HK-2 (cell line): ENCODE data around the gene MRPS30.
"Not testable (repeated sequence)": the region's sequence is repeated elsewhere in the genome, so short reads cannot be mapped to it uniquely, and the experiment has no call there.

ENCODE experiments used
- DNase-seq: peaks from one replicate; pipeline ENCODE4 v3.0.0-alpha.2; 2018; ENCODE audit not compliant: unreplicated experiment

MRPS30 gene

DNA sequence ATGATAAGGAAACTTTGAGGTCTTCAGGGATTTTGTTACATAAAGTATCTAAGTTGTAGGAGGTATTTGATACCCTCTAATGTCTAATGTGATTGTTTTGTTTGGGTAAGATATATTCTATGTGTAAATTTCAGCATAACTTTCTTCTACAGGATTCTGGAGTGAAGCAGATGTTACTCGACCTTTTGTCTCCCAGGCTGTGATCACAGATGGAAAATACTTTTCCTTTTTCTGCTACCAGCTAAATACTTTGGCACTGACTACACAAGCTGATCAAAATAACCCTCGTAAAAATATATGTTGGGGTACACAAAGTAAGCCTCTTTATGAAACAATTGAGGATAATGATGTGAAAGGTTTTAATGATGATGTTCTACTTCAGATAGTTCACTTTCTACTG, 6.0 kb downstream of the MRPS30 start:
- DNase-seq: no peak

GRCh38 chr5:44821164-44821563, 12.4 kb downstream of the MRPS30 start:
- no peak for DNase-seq

GRCh38 chr5:44824662-44825061, 15.9 kb downstream of the MRPS30 start:
- DNase-seq: not testable (repeated sequence)

DNA sequence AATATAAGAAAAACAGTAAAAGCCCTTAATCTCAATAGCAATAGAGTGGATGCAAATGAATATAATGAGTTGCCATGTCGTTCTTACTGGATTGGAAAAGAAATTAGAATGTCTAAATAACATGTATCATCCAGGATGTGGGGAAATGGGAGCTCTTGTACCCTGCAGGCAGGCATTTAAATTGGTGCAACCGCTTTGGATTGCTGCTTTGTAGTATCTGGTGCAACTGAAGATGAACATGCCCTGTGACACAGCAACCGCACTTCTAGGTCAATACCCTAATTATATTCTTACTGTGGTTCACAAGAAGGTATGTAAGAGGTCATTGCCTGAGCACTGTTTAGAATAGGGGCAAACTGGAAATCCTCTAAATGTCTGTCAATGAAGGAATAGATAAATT, 18.9 kb downstream of the MRPS30 start:
- DNase-seq: no peak

GRCh38 chr5:44828719-44829118, 20.0 kb downstream of the MRPS30 start:
- DNase-seq: no peak

DNA sequence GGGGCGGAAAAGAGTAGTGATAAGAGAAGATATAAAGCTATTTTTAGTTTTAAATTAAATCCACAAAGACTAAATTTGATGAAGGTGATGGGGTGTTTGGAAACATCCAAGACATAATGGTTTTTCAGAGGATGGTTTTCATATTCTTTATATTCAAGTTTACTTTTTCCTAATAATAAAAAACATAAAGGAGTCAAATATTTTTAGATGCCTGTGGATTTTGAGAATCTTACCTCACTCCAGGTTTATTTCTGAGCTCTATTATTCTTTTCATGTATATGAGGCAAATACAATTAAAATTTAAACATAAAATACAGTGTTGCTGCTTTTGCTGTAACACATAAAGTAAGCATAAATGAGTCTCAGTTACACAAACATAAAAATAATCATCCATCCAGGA, 22.2 kb downstream of the MRPS30 start:
- DNase-seq: no peak

DNA sequence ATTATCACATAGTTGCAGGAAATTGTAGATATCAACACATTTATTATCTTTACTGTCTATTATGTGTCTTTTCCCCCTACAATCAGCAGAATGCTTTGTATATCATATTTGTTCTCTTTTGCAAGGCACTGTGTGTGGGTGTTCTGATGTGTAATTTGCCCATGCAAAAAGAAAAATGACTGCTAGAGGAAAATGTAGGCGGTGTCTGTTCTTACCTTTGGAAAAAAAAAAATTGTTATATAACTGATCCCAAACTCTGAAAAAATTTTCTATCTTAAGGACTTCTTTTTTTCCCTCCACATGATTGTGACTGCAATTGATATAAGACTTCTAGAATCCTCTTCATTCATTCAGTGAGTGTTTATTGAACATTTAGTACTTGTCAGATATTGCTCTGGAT, 24.5 kb downstream of the MRPS30 start:
- no peak for DNase-seq

DNA sequence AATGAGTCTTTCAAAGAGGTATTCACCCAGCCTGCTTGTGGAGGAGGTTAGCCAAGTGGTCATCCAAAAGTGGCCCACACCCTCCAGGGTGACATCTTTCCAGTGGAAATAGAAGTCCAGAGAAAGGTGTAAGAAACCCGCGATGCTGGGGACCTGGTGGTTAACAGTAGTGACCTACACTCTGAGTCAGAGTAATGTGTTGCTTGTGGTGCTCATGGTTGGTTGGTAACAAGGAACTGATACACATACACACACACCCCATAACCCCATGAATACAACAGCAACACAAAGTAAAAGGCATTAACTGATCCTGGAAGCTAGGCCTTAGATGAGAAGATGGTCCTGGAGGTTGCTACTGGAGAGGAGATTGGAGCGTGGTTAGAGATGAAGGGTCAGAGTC, 26.9 kb downstream of the MRPS30 start:
- no peak for DNase-seq

- no peak for DNase-seq
Measured at GRCh38 chr5:44839018-44839681, 30.4 kb downstream of the MRPS30 start.

GRCh38 chr5:44842496-44843282, 33.9 kb downstream of the MRPS30 start:
- DNase-seq: no peak

DNA sequence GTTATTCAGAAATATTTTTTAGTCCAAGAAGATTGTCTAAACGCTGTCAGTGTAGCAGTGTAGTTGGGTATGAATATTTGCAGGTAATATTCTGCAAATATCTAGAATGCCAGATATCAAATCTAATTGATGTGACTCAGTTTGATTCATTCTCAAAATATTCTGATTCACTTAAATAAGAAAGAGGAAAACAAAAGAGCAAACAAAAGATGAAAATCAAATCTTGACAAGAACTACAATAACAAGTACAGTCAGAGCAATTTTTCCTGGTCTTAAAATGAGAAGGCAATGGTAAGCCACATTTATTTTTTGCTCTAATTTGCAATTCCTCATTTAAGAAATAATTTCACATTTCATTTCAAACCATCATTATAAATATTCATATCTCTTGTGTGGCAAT, 36.0 kb downstream of the MRPS30 start:
- no peak for DNase-seq

DNA sequence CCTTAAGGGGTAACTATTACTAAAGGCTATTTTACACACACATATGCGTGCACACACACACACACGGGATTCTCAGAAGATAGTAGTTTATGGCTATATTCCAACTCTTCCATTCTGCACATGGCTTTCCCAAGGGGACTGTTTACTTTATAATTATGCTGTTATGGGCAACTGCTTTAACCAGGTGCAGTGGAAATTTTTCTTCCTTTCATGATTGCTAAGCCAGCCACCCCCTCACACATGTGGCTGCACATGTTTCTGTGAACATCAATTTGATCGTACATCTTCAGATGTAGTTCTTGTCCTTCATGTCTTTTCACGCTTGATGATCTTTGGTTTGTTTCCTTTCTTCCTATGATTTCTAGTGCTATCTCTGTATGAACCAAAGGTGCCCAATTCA, 37.0 kb downstream of the MRPS30 start:
- no peak for DNase-seq

GRCh38 chr5:44847206-44847852, 38.6 kb downstream of the MRPS30 start:
- no peak for DNase-seq

DNA sequence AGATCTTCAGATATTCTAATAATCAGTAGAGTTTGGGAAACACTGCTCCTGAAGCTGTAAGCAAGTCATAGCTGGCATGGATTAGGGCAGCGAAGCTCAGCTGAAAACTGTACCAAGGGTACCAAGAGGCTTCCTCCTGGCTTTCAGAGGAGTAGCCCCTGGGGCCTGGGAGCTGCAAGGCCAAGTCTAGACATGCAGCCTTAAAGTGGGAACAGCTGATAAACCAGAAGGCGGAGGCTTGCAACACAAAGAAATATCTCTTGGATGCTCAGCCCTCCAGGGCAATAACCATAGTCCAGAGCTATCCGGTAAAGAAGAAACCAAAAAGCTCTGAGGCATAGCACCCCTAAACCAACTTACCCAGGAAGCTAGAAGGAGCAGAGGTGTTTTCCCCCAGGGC, 51.5 kb downstream of the MRPS30 start:
- DNase-seq: no peak

GRCh38 chr5:44862808-44863207, 54.1 kb downstream of the MRPS30 start:
- DNase-seq: no peak
